Left renal pelvis (tissue), 4 donors: Measurements from ENCODE around the gene RPTOR. TPM values are rescaled to one million over a fixed set of nuclear protein-coding genes. Genes with fewer than 3 reads are reported as not detected.

Experiments
- DNase-seq, 4 donors: peaks; one replicate each; pipeline ENCODE4 v3.0.0-alpha.2; 2013; ENCODE audit warnings: low read depth in 4 of 4, low spot score in 3 of 4
- polyA plus RNA-seq, 4 donors: library from polyadenylated mRNA; unstranded; fragments of 120-200 nt; gene quantifications; one replicate each; pipeline ENCODE4 v1.2.1, GENCODE V29; 2013; ENCODE audit not compliant: insufficient read length in 4 of 4

RPTOR gene
- polyA plus RNA-seq, 4 donors = 15.1 to 21.2 (median 16.9) TPM

GRCh38 chr17:80659651-80660050 is 115.0 kb downstream of the RPTOR start:
- no peak for DNase-seq

GRCh38 chr17:80660527-80661198 is 116.0 kb downstream of the RPTOR start:
- no peak for DNase-seq

GRCh38 chr17:80662557-80662956 is 117.9 kb downstream of the RPTOR start:
- no peak for DNase-seq

- DNase-seq = no peak
These were observed 119.2 kb downstream of the RPTOR start for GRCh38 chr17:80663781-80664206.

GRCh38 chr17:80664217-80664790 is 119.7 kb downstream of the RPTOR start:
- DNase-seq = no peak

GRCh38 chr17:80665792-80666191 is 121.2 kb downstream of the RPTOR start:
- no peak for DNase-seq

- DNase-seq = no peak
These were observed 122.2 kb downstream of the RPTOR start for GRCh38 chr17:80666867-80667266.

- DNase-seq = no peak
These were observed 123.0 kb downstream of the RPTOR start for GRCh38 chr17:80667462-80668277.

- no peak for DNase-seq
These were observed 123.9 kb downstream of the RPTOR start for GRCh38 chr17:80668375-80669148.

- no peak for DNase-seq
These were observed 126.6 kb downstream of the RPTOR start for GRCh38 chr17:80671039-80671824.

- no peak for DNase-seq
These were observed 127.1 kb downstream of the RPTOR start for GRCh38 chr17:80671825-80672110.

- no peak for DNase-seq
These were observed 128.7 kb downstream of the RPTOR start for GRCh38 chr17:80673152-80673920.

- no peak for DNase-seq
These were observed 130.9 kb downstream of the RPTOR start for GRCh38 chr17:80675438-80676095.

- DNase-seq = no peak
These were observed 131.4 kb downstream of the RPTOR start for GRCh38 chr17:80676096-80676466.

- DNase-seq = no peak
These were observed 131.9 kb downstream of the RPTOR start for GRCh38 chr17:80676564-80676963.

- no peak for DNase-seq
These were observed 132.6 kb downstream of the RPTOR start for GRCh38 chr17:80677214-80677756.

GRCh38 chr17:80679816-80680215 is 135.2 kb downstream of the RPTOR start:
- no peak for DNase-seq

- no peak for DNase-seq
These were observed 136.6 kb downstream of the RPTOR start for GRCh38 chr17:80681215-80681614.

- DNase-seq = no peak
These were observed 137.7 kb downstream of the RPTOR start for GRCh38 chr17:80682372-80682771.
